Spleen (tissue), 11 donors: ENCODE data around the gene TIGD3. TPM values are rescaled to one million over a fixed set of nuclear protein-coding genes. Genes with fewer than 3 reads are reported as not detected.

Experiments
- DNase-seq: peaks from one replicate; pipeline ENCODE4 v3.0.0-alpha.2; 2020
- H3K27ac ChIP-seq, 8 donors: fragments of 200-600 bp; sonication (generic) in 7 of 8; 1 replicate in 4 of 8; 2 replicates in 4 of 8; pipeline versions ENCODE4 v1.5.0 to v1.8.0; 2016 to 2021; ENCODE audit warnings: inconsistent platforms in 4 of 8, mild to moderate bottlenecking in 4 of 8, moderate library complexity in 1 of 8
- H3K27me3 ChIP-seq, 7 donors: fragments of 200-600 bp; sonication (generic) in 6 of 7; replicated peaks in 1 of 7; 1 replicate in 4 of 7; 2 replicates in 3 of 7; pipeline versions ENCODE4 v1.5.0 to v1.8.0; 2016 to 2021; ENCODE audit warnings: inconsistent platforms in 3 of 7, mild to moderate bottlenecking in 1 of 7
- H3K36me3 ChIP-seq, 6 donors: fragments of 200-600 bp; sonication (generic) in 5 of 6; 1 replicate in 4 of 6; 2 replicates in 2 of 6; pipeline versions ENCODE4 v1.5.0 to v1.8.0; 2016 to 2021; ENCODE audit warnings: inconsistent platforms in 2 of 6
- H3K4me1 ChIP-seq, 6 donors: fragments of 200-600 bp; sonication (generic) in 5 of 6; 1 replicate in 3 of 6; 2 replicates in 3 of 6; pipeline versions ENCODE4 v1.5.0 to v1.8.0; 2016 to 2021; ENCODE audit warnings: inconsistent platforms in 3 of 6
- H3K4me3 ChIP-seq, 8 donors: fragments of 200-600 bp; sonication (generic) in 7 of 8; 1 replicate in 4 of 8; 2 replicates in 4 of 8; pipeline versions ENCODE4 v1.5.0 to v1.8.0; 2016 to 2021; ENCODE audit warnings: inconsistent platforms in 4 of 8, mild to moderate bottlenecking in 4 of 8, moderate library complexity in 2 of 8
- H3K9me3 ChIP-seq, 8 donors: fragments of 200-600 bp; sonication (generic) in 7 of 8; 1 replicate in 4 of 8; 2 replicates in 4 of 8; pipeline versions ENCODE4 v1.5.0 to v1.8.0; 2016 to 2021; ENCODE audit warnings: inconsistent platforms in 4 of 8
- CTCF ChIP-seq, 11 experiments: fragments of 200-600 bp in 7 of 11; fragments of 450-650 bp in 4 of 11; sonication (generic) in 4 of 11; IDR thresholded peaks in 8 of 11; conservative IDR thresholded peaks in 3 of 11; 1 replicate in 7 of 11; 2 replicates in 4 of 11; pipeline versions ENCODE4 v1.4.0 to v1.8.0; 2016 to 2021; ENCODE audit warnings: antibody characterized with exemption in 11 of 11, inconsistent platforms in 4 of 11, mild to moderate bottlenecking in 1 of 11
- POLR2A ChIP-seq, 3 donors: fragments of 450-650 bp; IDR thresholded peaks; one replicate each; pipeline ENCODE4 v1.5.1; 2017; ENCODE audit warnings: antibody characterized with exemption in 3 of 3, mild to moderate bottlenecking in 1 of 3
- POLR2AphosphoS5 ChIP-seq, 3 donors: sonication (generic); formaldehyde crosslinking; IDR thresholded peaks; one replicate each; pipeline ENCODE4 v1.5.1; 2017; ENCODE audit warnings: antibody characterized with exemption in 3 of 3
- WGBS, 5 donors: extraction: QIAGEN DNeasy Blood & Tissue Kit in 3 of 5; methylation state at CpG; one replicate each; pipeline versions ENCODE4 v1.1.5 to v1.1.7; 2013 to 2018; 5-methylcytosine and 5-hydroxymethylcytosine counted together
- intact Hi-C: fragments of 100-400 bp; cut with DNase I; formaldehyde crosslinking; loops from one replicate; pipeline ENCODE4 v1.15.0; 2023; ENCODE audit warnings: low total_unique reads
- polyA plus RNA-seq, 3 donors: library from polyadenylated mRNA; stranded (reverse); fragments of 200-250 nt; gene quantifications; one replicate each; pipeline ENCODE4 v1.2.1, GENCODE V29; 2013
- total RNA-seq, 7 donors: library from RNA; depleted of rRNA in 3 of 7; stranded (reverse); fragments of >200 nt in 3 of 7; fragmentation: NEBNext Ultra II Directional in 4 of 7; extraction: Animal tissue kit (Norgen Biotek cat#: 25700) in 4 of 7; gene quantifications; one replicate each; pipeline versions ENCODE4 v1.1.0 to v1.2.1, GENCODE V29; 2016 to 2021
- donor health status: healthy with polysubstance abuse.
- donor health status: DM: no; HTN: no; CAD: no; lungs with moderate emphysema.
- donor health status: DM: no; HTN: no; CAD: no.
- donor health status: Bipolar disorder and iron deficiency.
- donor health status: healthy.
- donor health status: DM: no; HTN: no; CAD: no.
- donor health status: DM: yes; HTN: yes; CAD: no.

The TIGD3 gene
- total and polyA plus RNA-seq, 10 donors = 0.56 to 2.7 (median 0.93) TPM

- Histone ChIP-seq H3K9me3 (no peaks in the 10 kb centered on the region), H3K4me1 (peaks cover 14 to 50% (median 40%) of the 10 kb centered on the region in 6 donors), H3K27me3 (no peaks in the 10 kb centered on the region), H3K27ac (peak overlapping the region in 1 of 8 donors; percentile 2), H3K36me3 (peaks cover 7 to 100% (median 83%) of the 10 kb centered on the region in 6 donors), H3K4me3 (no peak overlapping the region)
- DNase-seq = no peak
- intact Hi-C loops = no loop called here
- WGBS, 5 donors = 93 to 96% (median 95%) methylated on average over 10 of the region's 10 CpGs
- TF ChIP-seq CTCF (IDR thresholded peaks at IDR 0.05 in 8 of 11, conservative IDR thresholded peaks at IDR 0.05 in 3 of 11) (no peak), POLR2AphosphoS5 (IDR thresholded peaks at IDR 0.05) (no peak), POLR2A (IDR thresholded peaks at IDR 0.05) (no peak)
Observed at GRCh38 chr11:65401803-65402248, 47.3 kb downstream of the TIGD3 start.

GRCh38 chr11:65402790-65403189 is 48.2 kb downstream of the TIGD3 start:
- Histone ChIP-seq H3K4me3 (no peak overlapping the region), H3K27me3 (no peaks in the 10 kb centered on the region), H3K36me3 (peaks cover 7 to 100% (median 82%) of the 10 kb centered on the region in 6 donors), H3K4me1 (peaks cover 14 to 60% (median 48%) of the 10 kb centered on the region in 6 donors), H3K27ac (peak overlapping the region in 5 of 8 donors; percentile 82 to 91 (median 86)), H3K9me3 (no peaks in the 10 kb centered on the region)
- TF ChIP-seq POLR2AphosphoS5 (IDR thresholded peaks at IDR 0.05) (no peak), POLR2A (IDR thresholded peaks at IDR 0.05) (no peak), CTCF (IDR thresholded peaks at IDR 0.05 in 8 of 11, conservative IDR thresholded peaks at IDR 0.05 in 3 of 11) (no peak)
- 66 to 81% (median 71%) methylated on average over 2 of the region's 2 CpGs for WGBS, 5 donors
- intact Hi-C loops = no loop called here
- no peak for DNase-seq

GRCh38 chr11:65403607-65404121 is 49.1 kb downstream of the TIGD3 start:
- H3K27ac ChIP-seq = peak overlapping the region; percentile 65 to 91 (median 84)
- 23 to 53% (median 31%) methylated on average over 8 to 12 of the region's 12 CpGs for WGBS, 5 donors
- H3K36me3 ChIP-seq = peaks cover 7 to 100% (median 82%) of the 10 kb centered on the region in 6 donors
- TF ChIP-seq POLR2AphosphoS5 (IDR thresholded peaks at IDR 0.05) = peak; percentile 60 to 87 (median 71)
- TF ChIP-seq CTCF (IDR thresholded peaks at IDR 0.05 in 8 of 11, conservative IDR thresholded peaks at IDR 0.05 in 3 of 11) = no peak
- no peak for DNase-seq
- H3K4me3 ChIP-seq = peak overlapping the region in 1 of 8 donors; percentile 35
- intact Hi-C loops = no loop called here
- no peaks in the 10 kb centered on the region for H3K9me3 ChIP-seq
- no peaks in the 10 kb centered on the region for H3K27me3 ChIP-seq
- peaks cover 14 to 69% (median 57%) of the 10 kb centered on the region in 6 donors for H3K4me1 ChIP-seq

GRCh38 chr11:65404210-65404609 is 49.7 kb downstream of the TIGD3 start:
- intact Hi-C loops = no loop called here
- H3K4me1 ChIP-seq = peaks cover 14 to 74% (median 59%) of the 10 kb centered on the region in 6 donors
- no peaks in the 10 kb centered on the region for H3K9me3 ChIP-seq
- H3K27ac ChIP-seq = peak overlapping the region; percentile 65 to 91 (median 84)
- H3K36me3 ChIP-seq = peaks cover 7 to 100% (median 82%) of the 10 kb centered on the region in 6 donors
- no peak for DNase-seq
- no peaks in the 10 kb centered on the region for H3K27me3 ChIP-seq
- H3K4me3 ChIP-seq = peak overlapping the region in 1 of 8 donors; percentile 35
- WGBS, 5 donors = 35 to 59% (median 42%) methylated on average over 12 to 13 of the region's 13 CpGs
- TF ChIP-seq POLR2AphosphoS5 (IDR thresholded peaks at IDR 0.05) (no peak), CTCF (IDR thresholded peaks at IDR 0.05 in 8 of 11, conservative IDR thresholded peaks at IDR 0.05 in 3 of 11) (no peak), POLR2A (IDR thresholded peaks at IDR 0.05) (no peak)
